ENCODE measurements around the gene DERA. TPM values are rescaled to one million over a fixed set of nuclear protein-coding genes. Genes with fewer than 3 reads are reported as not detected.
A peak's percentile ranks its signal among the peaks of the same experiment; 100 is the strongest.
"Not testable (repeated sequence)": the region's sequence is repeated elsewhere in the genome, so short reads cannot be mapped to it uniquely, and the experiment has no call there.

DERA gene
- total RNA-seq, 3 donors from 2014 or later = 6.8 to 10.4 (median 7.0) TPM

DNA sequence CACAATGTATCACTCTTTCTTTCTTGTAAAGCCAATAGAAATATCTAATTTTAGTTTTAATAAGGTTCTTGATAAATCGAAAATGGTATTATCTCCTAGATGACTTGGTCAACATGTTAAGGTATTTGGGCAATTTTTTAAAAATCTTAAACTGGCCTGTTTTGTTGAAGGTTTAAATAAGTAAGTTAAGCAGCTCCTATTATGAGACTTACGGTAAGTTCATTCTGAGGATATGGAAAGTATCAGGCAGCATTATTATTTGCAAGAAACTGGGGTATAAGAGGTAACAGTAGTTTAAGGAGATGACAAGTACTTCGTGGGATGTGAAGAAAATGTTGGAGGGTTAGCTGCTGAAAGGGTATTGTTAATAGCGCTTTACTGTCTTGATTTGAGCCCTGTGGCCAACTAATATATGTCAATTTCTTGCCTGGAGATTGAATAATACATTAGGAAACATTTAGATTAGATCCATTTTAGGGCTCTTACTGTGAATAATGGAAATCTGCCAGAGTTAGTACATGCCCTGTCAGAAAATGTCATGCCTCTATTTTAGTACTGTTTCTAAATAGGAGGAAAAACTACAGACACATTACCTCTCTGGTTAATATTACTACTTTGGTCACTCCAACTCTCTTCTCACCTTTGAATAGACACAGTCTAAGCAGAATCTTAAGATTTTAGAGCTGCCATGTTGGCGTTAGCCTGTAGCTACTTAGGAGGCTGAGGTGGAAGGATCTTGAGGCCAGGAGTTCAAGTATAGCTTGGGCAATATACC is 23.9 kb upstream of the DERA start:
- DNase-seq = no peak
- Mint-ChIP-seq H3K4me3 (no peak overlapping the region), H3K36me3 (ENCODE audit: insufficient read depth) (peaks cover 49% of the 10 kb centered on the region), H3K4me1 (ENCODE audit: low read depth) (peaks cover 55% of the 10 kb centered on the region), H3K27me3 (ENCODE audit: low read depth) (no peaks in the 10 kb centered on the region), H3K9me3 (no peaks in the 10 kb centered on the region)
- no peak for ATAC-seq

DNA sequence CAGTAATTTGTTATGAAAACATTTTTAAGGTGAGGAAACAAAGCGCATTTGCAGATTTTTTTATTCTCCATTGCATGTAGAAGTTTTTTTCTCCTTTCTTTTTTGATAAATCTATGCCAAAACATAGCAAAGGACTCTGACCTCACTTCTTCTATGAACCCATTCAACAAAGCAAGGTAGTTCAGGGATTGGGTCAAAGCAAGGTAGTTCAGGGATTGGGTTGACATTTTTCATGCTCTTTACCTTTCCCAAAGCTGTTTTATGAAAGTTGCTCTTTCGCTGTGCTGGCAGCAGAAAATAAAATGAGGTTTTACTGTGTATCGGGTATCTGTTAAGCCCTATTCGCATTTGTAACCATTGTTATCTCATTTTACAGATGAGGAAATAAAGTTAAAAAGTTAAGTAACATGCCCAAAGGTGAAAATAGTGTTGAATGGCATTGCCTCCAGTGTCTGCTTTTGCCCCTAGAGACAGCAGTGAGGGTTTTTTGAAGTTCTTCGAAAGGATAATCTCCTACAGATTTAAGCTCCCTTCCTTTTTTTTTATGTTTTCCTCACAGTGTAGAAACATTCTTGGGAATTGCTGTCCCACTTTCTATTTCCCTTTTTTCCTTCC is 18.4 kb upstream of the DERA start:
- no peak for DNase-seq
- Mint-ChIP-seq H3K9me3 (no peaks in the 10 kb centered on the region), H3K36me3 (ENCODE audit: insufficient read depth) (peaks cover 24% of the 10 kb centered on the region), H3K4me3 (no peak overlapping the region), H3K27me3 (ENCODE audit: low read depth) (no peaks in the 10 kb centered on the region), H3K4me1 (ENCODE audit: low read depth) (peaks cover 16% of the 10 kb centered on the region)
- ATAC-seq = no peak

DNA sequence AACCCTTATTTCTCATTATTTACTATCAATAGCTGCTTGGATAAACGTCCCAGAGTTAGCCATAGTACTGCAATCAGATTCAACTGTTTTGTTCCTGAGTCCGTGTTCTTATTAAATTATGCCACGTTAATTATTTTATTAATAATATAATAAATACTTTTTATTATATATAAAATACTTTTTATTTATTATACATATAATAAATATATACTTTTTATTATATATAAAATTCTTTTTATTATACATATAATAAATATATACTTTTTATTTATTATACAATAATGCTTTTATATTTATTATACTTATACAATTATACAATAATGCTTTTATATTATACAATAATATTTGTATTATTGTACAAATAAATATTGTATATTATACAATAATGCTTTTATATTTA is 17.9 kb upstream of the DERA start:
- Mint-ChIP-seq H3K27me3 (ENCODE audit: low read depth) (no peaks in the 10 kb centered on the region), H3K9me3 (no peaks in the 10 kb centered on the region), H3K4me3 (no peak overlapping the region), H3K4me1 (ENCODE audit: low read depth) (peaks cover 14% of the 10 kb centered on the region), H3K36me3 (ENCODE audit: insufficient read depth) (peaks cover 26% of the 10 kb centered on the region)
- ATAC-seq (no peak), DNase-seq (no peak)

DNA sequence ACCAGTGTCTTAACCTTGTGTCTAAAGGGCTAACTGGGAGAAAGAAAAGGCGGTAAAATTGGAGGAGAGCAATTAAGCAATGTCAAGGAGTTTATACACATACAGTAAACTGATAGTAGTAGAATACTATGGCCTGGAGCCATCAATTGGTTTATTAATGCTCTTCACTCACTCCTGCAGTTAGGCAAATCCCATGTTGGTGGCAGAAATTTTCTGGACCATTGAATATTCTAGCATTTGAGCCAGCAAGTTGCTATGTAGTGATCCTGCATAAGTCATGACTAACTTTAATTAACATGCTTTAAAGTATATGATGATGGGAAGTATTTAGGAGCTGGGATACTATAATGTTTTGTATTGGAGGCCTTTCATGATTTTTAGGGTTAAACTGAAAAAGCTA is 14.3 kb upstream of the DERA start:
- no peak for DNase-seq
- Mint-ChIP-seq H3K36me3 (ENCODE audit: insufficient read depth) (peaks cover 31% of the 10 kb centered on the region), H3K27me3 (ENCODE audit: low read depth) (no peaks in the 10 kb centered on the region), H3K9me3 (no peaks in the 10 kb centered on the region), H3K4me1 (ENCODE audit: low read depth) (peaks cover 6% of the 10 kb centered on the region), H3K4me3 (no peak overlapping the region)
- no peak for ATAC-seq

DNA sequence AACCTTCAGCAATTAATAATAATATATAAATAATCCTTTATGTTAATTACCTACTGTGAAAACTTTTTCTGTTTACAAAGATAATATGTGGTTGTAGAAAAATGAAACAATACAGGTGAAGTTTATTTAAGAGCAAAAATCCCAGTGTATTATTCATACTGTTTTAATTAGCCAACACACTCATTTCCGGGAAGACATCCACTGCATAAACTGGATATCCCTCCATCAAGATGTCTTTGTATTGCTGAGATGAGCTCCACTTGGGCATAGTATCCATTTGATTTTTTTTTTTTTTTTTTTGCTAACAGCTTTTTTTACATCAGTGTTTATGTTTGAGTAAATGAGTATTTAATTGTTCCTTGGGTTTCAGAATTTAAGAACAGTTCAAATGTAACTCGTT is 13.7 kb upstream of the DERA start:
- Mint-ChIP-seq H3K36me3 (ENCODE audit: insufficient read depth) (peaks cover 36% of the 10 kb centered on the region), H3K4me1 (ENCODE audit: low read depth) (peaks cover 6% of the 10 kb centered on the region)

DNA sequence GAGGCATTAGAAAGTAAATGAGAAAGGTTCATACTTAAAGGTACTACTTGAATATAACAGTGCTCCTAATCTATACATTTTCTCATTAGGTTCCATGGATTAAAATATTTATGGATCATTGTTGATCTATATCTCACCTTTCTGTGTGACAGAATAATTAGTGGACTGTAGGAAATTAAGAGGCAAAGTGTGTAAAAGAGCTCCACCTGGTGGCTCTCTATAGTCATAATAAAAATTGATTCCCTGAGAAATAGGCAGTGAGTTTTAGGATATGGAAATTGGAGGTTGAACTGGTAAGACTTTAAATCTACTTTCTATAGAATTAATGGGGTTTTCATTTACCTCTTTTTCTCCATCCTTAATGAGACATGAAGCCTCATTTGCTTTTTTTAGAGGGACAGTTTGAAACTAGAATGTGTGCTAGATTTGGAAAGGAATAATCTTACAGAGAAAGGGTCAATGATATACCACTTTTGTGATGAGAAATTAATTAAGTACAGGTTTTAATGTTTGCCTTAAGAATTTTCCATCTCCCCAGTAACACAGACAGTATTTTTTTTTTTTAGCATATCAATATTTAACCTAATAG is 11.8 kb upstream of the DERA start:
- peaks cover 6% of the 10 kb centered on the region for H3K4me1 Mint-ChIP-seq (ENCODE audit: low read depth)
- DNase-seq = no peak
- no peak overlapping the region for H3K4me3 Mint-ChIP-seq
- H3K36me3 Mint-ChIP-seq (ENCODE audit: insufficient read depth) = peaks cover 46% of the 10 kb centered on the region
- ATAC-seq = no peak
- H3K27me3 Mint-ChIP-seq (ENCODE audit: low read depth) = no peaks in the 10 kb centered on the region
- no peaks in the 10 kb centered on the region for H3K9me3 Mint-ChIP-seq

More for the DNA sequence above, 13.7 kb upstream of the DERA start:
- no peaks in the 10 kb centered on the region for H3K9me3 Mint-ChIP-seq
- no peaks in the 10 kb centered on the region for H3K27me3 Mint-ChIP-seq (ENCODE audit: low read depth)
- no peak for ATAC-seq
- no peak overlapping the region for H3K4me3 Mint-ChIP-seq
- no peak for DNase-seq

DNA sequence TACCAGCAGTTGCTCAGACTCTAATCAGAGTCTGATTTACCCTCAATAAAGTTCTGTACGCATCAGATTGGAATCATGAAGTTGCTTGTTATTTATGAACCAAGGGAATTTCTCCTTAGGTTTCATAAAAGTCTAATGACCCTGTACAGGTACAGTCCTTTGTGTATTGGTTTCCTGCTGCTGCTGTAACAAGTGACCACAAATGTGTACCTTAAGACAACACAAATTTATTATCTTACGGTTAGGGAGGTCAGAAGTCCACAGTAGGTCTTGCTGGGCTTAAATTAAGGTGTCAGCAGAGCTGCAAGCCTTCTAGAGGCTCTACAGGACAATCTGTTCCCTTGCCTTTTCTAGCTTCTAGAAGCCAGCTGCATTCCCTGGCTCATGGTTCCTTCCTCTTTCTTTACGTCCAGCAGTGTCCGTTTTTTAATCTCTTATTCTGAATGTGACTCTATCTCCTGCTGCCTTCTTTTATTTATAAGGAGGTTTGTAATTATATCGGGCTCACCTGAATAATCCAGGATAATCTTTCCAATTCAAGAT is 6.7 kb upstream of the DERA start:
- no peaks in the 10 kb centered on the region for H3K9me3 Mint-ChIP-seq
- H3K27me3 Mint-ChIP-seq (ENCODE audit: low read depth) = no peaks in the 10 kb centered on the region
- no peak for ATAC-seq

DNA sequence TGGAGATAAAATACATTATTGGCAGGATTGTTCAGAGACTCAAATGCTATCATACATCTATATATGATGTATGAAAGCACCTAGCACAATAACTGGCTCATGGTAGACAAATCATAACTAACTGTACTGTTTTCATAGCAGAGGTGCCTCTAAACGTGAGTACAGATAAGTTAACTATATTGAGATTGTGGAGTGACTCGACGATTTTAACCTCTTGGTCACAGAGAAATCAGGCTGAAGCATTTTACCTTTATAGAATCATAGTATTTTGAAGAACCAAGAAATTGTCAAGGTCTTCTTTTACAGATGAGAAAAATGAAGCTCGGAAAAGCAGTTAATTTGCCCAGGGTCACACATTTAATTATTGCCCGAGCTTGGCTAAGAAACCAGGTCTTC is 666 bp upstream of the DERA start:
- Mint-ChIP-seq H3K4me1 (ENCODE audit: low read depth) (peaks cover 15% of the 10 kb centered on the region), H3K4me3 (peak overlapping the region; percentile 83), H3K36me3 (ENCODE audit: insufficient read depth) (no peaks in the 10 kb centered on the region), H3K9me3 (no peaks in the 10 kb centered on the region), H3K27me3 (ENCODE audit: low read depth) (no peaks in the 10 kb centered on the region)
- DNase-seq = no peak
- no peak for ATAC-seq

More for the DNA sequence above, 6.7 kb upstream of the DERA start:
- Mint-ChIP-seq H3K36me3 (ENCODE audit: insufficient read depth) (peaks cover 30% of the 10 kb centered on the region), H3K4me3 (no peak overlapping the region), H3K4me1 (ENCODE audit: low read depth) (no peaks in the 10 kb centered on the region)
- DNase-seq = no peak

DNA sequence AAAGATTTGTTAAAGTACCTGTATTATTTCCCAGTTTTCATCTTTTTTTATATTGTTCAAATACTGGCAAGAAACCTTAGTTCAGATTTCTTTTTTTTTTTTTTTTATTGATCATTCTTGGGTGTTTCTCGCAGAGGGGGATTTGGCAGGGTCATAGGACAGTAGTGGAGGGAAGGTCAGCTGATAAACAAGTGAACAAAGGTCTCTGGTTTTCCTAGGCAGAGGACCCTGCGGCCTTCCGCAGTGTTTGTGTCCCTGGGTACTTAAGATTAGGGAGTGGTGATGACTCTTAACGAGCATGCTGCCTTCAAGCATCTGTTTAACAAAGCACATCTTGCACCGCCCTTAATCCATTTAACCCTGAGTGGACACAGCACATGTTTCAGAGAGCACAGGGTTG is 799 bp downstream of the DERA start:
- not testable (repeated sequence) for H3K27me3 Mint-ChIP-seq (ENCODE audit: low read depth); ATAC-seq; H3K36me3 Mint-ChIP-seq (ENCODE audit: insufficient read depth); H3K9me3 Mint-ChIP-seq; DNase-seq
- peaks cover 16% of the 10 kb centered on the region for H3K4me1 Mint-ChIP-seq (ENCODE audit: low read depth)
- H3K4me3 Mint-ChIP-seq = peak overlapping the region; percentile 83

DNA sequence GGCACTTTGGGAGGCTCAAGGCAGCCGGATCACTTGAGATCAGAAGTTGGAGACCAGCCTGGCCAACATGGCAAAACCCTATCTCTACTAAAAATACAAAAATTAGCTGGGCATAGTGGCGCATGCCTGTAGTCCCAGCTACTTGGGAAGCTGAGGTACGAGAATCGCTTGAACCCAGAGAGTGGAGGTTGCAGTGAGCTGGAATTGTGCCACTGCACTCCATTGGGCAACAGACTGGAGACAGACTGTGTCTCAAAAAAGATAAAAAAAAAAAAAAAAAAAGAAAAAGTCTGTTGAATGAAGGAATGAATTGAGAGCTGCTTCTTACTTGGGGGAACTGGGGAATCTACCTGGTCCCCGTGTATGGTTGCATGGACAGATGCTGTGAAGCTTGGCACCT is 3.0 kb downstream of the DERA start:
- not testable (repeated sequence) for H3K36me3 Mint-ChIP-seq (ENCODE audit: insufficient read depth); H3K4me3 Mint-ChIP-seq; ATAC-seq; DNase-seq; H3K9me3 Mint-ChIP-seq; H3K27me3 Mint-ChIP-seq (ENCODE audit: low read depth)
- H3K4me1 Mint-ChIP-seq (ENCODE audit: low read depth) = peaks cover 17% of the 10 kb centered on the region

DNA sequence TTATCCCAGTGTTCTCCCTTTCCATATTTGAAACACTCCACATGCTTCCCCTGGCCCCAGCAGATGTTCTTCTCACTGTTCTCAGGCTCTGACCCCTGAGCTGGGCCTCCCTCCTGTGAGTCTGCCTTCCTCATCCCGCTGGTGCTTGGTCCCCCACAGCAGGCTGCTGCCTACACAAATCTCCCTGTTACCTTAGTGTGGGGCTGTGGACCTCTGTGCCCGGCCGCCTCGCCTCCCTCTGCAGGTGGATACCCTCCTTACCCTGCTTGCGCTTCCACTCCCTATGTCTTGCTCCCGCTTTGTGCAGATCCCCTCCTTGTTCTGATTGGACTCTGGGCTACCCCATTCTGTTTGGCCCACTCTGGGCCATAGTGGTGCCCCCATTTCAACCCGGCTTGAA is 6.9 kb downstream of the DERA start:
- Mint-ChIP-seq H3K36me3 (ENCODE audit: insufficient read depth) (peaks cover 5% of the 10 kb centered on the region), H3K4me1 (ENCODE audit: low read depth) (peaks cover 4% of the 10 kb centered on the region), H3K27me3 (ENCODE audit: low read depth) (no peaks in the 10 kb centered on the region), H3K4me3 (no peak overlapping the region), H3K9me3 (no peaks in the 10 kb centered on the region)
- DNase-seq = no peak
- no peak for ATAC-seq

DNA sequence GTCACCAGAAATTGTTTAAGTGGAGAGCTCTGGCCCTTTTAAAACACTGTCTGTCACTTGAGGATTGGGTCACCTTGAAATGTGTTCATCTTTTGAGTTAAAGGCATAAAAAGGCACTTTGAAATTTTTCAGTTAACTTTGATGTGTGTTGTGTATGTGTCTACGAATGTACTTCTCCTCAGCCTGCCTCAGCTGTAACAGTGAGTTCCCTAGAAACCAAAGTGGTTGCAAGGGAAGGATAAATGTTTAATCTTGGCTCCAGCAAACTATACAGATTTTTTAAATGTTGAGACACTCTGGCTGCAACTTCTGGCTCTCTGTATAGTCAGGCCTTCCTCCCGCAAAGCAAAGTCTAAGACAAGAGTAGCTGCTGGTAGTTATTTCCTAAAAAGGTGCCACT is 8.3 kb downstream of the DERA start:
- H3K4me1 Mint-ChIP-seq (ENCODE audit: low read depth) = peaks cover 4% of the 10 kb centered on the region
- no peak for ATAC-seq
- H3K9me3 Mint-ChIP-seq = no peaks in the 10 kb centered on the region
- no peaks in the 10 kb centered on the region for H3K27me3 Mint-ChIP-seq (ENCODE audit: low read depth)
- no peak for DNase-seq
- no peak overlapping the region for H3K4me3 Mint-ChIP-seq
- peaks cover 7% of the 10 kb centered on the region for H3K36me3 Mint-ChIP-seq (ENCODE audit: insufficient read depth)

DNA sequence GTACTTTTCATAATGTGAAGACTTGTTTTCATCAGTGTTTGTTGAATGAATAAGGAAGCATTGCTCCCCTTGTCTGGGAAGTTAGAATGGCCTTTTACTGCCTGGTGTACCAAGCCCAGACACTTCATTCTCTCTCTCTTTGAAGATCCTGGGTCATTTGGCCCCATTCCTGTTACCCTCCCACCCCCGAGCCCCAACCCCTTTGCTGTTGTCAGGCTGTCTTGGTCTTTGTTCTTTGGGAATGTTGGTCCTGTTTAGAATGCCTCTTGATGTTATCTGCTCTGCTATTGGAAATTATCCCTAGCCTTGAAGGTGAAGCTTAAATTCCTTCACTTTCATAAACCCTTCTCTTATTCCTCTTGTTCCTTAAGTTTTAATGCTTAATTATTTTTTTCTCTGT is 13.8 kb downstream of the DERA start:
- Mint-ChIP-seq H3K36me3 (ENCODE audit: insufficient read depth) (peaks cover 7% of the 10 kb centered on the region), H3K4me3 (no peak overlapping the region), H3K9me3 (no peaks in the 10 kb centered on the region), H3K27me3 (ENCODE audit: low read depth) (no peaks in the 10 kb centered on the region), H3K4me1 (ENCODE audit: low read depth) (peaks cover 1% of the 10 kb centered on the region)
- no peak for DNase-seq
- no peak for ATAC-seq

DNA sequence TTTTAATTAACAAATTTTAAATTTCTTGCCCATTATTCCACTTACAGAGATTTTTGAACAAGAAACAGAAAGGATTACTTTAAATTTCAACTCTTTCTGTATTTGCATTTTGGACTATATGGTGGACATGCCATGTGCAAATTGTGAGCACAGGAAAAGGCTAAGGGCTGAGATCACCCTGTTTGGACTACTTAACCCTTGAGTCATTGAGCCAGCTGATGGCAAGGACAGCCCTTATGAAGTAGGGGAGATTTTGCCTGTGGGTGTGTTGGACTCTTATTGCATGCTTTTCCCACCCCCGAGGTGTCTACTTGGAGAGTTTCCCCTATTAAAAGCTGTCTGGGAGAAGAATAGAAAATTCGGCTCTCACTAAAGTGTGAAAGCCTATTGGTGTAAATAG is 17.2 kb downstream of the DERA start:
- Mint-ChIP-seq H3K4me1 (ENCODE audit: low read depth) (peaks cover 3% of the 10 kb centered on the region), H3K4me3 (no peak overlapping the region), H3K36me3 (ENCODE audit: insufficient read depth) (peaks cover 6% of the 10 kb centered on the region), H3K9me3 (peaks cover 5% of the 10 kb centered on the region), H3K27me3 (ENCODE audit: low read depth) (no peaks in the 10 kb centered on the region)
- no peak for ATAC-seq
- no peak for DNase-seq

Measured in activated T-cell treated with anti-CD3 and anti-CD28 coated beads, Interleukin-2, amount 50 U/mL, for 4 hours (primary cell).